K562 (cell line): ENCODE data around the gene PPP2R2B. TPM values are rescaled to one million over a fixed set of nuclear protein-coding genes. Genes with fewer than 3 reads are reported as not detected.

Source experiments
- ATAC-seq: fragments of 200-7000 bp; cut with Tn5 transposase; 3 replicates; pipeline ENCODE4 v1.9.1; 2020; ENCODE audit warnings: moderate library complexity
- BruUV-seq: library from RNA; stranded (reverse); fragments of 400-500 nt; replicated peaks from 2 replicates; lab custom pipeline; 2021; lab: Mats Ljungman, UMichigan
- CTCF ChIA-PET: fragments of 300-600 bp; formaldehyde crosslinking; extraction: SDS; loops from one replicate; lab custom pipeline; 2021; ENCODE audit warnings: low intra/inter-chr PET ratio; lab: Yijun Ruan, JAX
- POLR2A ChIA-PET: fragments of 300-600, 350-650 bp; sonication (Branson Sonifier 250); formaldehyde crosslinking; extraction: SDS; loops from one replicate; lab custom pipeline; 2021; ENCODE audit warnings: antibody characterized with exemption, inconsistent platforms; lab: Yijun Ruan, JAX
- DNase-seq, 4 experiments: peaks; one replicate each; pipeline versions ENCODE4 v3.0.0 to v3.0.0-alpha.2; 2011 to 2018; ENCODE audit warnings: low spot score in 3 of 4, mixed read lengths in 3 of 4; ENCODE audit errors: extremely low read depth in 1 of 4
- FAIRE-seq: peaks from 2 replicates; lab custom pipeline; 2011; peaks lifted over from hg19 to GRCh38; lab: Jason Lieb, UNC
- H2AFZ ChIP-seq: 2 replicates; pipeline ENCODE4 v1.6.0; 2011; ENCODE audit warnings: low read depth, low read length, control low read depth, inconsistent platforms
- H3K27ac ChIP-seq: fragments of 200-600 bp; 3 replicates; pipeline ENCODE4 v1.8.0; 2011; ENCODE audit warnings: low read depth, mild to moderate bottlenecking, control low read depth, inconsistent platforms, low read length, moderate library complexity, mixed read lengths; ENCODE audit errors: extremely low read depth
- H3K27me3 ChIP-seq, 2 experiments: fragments of 300-600 bp in 1 of 2; 2 replicates in 1 of 2; 3 replicates in 1 of 2; pipeline versions ENCODE4 v1.6.0 to v1.8.0; 2011; ENCODE audit warnings: inconsistent platforms in 2 of 2, low read length in 2 of 2, mild to moderate bottlenecking in 1 of 2, mixed read lengths in 1 of 2, moderate library complexity in 1 of 2; ENCODE audit not compliant: control insufficient read depth in 2 of 2, insufficient read depth in 2 of 2
- H3K36me3 ChIP-seq: fragments of 300-600 bp; 3 replicates; pipeline ENCODE4 v1.8.0; 2011; ENCODE audit warnings: mild to moderate bottlenecking, low read length, inconsistent platforms; ENCODE audit not compliant: control insufficient read depth, insufficient read depth
- H3K4me1 ChIP-seq, 2 experiments: fragments of 200-600 bp in 1 of 2; replicated peaks in 1 of 2; 2 replicates in 1 of 2; 3 replicates in 1 of 2; pipeline versions ENCODE4 v1.5.1 to v1.8.0; 2011; ENCODE audit warnings: inconsistent platforms in 2 of 2, low read length in 2 of 2, mild to moderate bottlenecking in 1 of 2, mixed read lengths in 1 of 2, moderate library complexity in 1 of 2; ENCODE audit not compliant: control insufficient read depth in 2 of 2, insufficient read depth in 2 of 2
- H3K4me2 ChIP-seq: 2 replicates; pipeline ENCODE4 v1.6.1; 2011; ENCODE audit warnings: low read length, control low read depth, inconsistent platforms, mixed read lengths; ENCODE audit not compliant: insufficient read depth
- H3K4me3 ChIP-seq: fragments of 200-600 bp; sonication (generic), shearing (Covaris generic); 2 replicates; pipeline ENCODE4 v1.5.1; 2016; ENCODE audit warnings: control low read depth, inconsistent platforms
- H3K79me2 ChIP-seq: fragments of 200-600 bp; 3 replicates; pipeline ENCODE4 v1.8.0; 2011; ENCODE audit warnings: low read length, inconsistent platforms; ENCODE audit not compliant: control insufficient read depth, insufficient read depth
- H3K9ac ChIP-seq, 2 experiments: 2 replicates each; pipeline versions ENCODE4 v1.6.0 to v1.6.1; 2011; ENCODE audit warnings: low read depth in 2 of 2, low read length in 2 of 2, control low read depth in 1 of 2, inconsistent platforms in 1 of 2, mild to moderate bottlenecking in 1 of 2, mixed read lengths in 1 of 2; ENCODE audit not compliant: insufficient read depth in 1 of 2
- H3K9me1 ChIP-seq: one replicate; pipeline ENCODE4 v1.6.0; 2011; ENCODE audit warnings: inconsistent platforms, mild to moderate bottlenecking, low read length, moderate library complexity; ENCODE audit not compliant: control insufficient read depth, insufficient read depth
- H3K9me3 ChIP-seq: replicated peaks from 2 replicates; pipeline ENCODE4 v1.5.1; 2011; ENCODE audit warnings: low read depth, low read length, inconsistent platforms; ENCODE audit not compliant: control insufficient read depth, insufficient read depth
- H4K20me1 ChIP-seq: replicated peaks from 2 replicates; pipeline ENCODE4 v1.6.1; 2011; ENCODE audit warnings: low read length, inconsistent platforms, mixed read lengths; ENCODE audit not compliant: control insufficient read depth, insufficient read depth
- GTF2F1 ChIP-seq: IDR thresholded peaks from 2 replicates; pipeline ENCODE4 v1.6.1; 2011; ENCODE audit warnings: low read depth, low read length, improper control_type of control experiment
- L3MBTL2 ChIP-seq: fragments of 450-650 bp; IDR thresholded peaks from 2 replicates; pipeline ENCODE4 v1.6.1; 2016; ENCODE audit warnings: mild to moderate bottlenecking, moderate library complexity
- NEUROD1 ChIP-seq: fragments of 150-350 bp; IDR thresholded peaks from 2 replicates; pipeline ENCODE4 v1.6.1; 2014; ENCODE audit warnings: borderline replicate concordance, low read length, low read depth; ENCODE audit not compliant: partially characterized antibody
- NR2F6 ChIP-seq: fragments of 450-650 bp; formaldehyde crosslinking; IDR thresholded peaks from 2 replicates; pipeline ENCODE4 v1.4.0; 2020; ENCODE audit warnings: mild to moderate bottlenecking
- TARDBP ChIP-seq: fragments of 450-650 bp; IDR thresholded peaks from 2 replicates; pipeline ENCODE4 v1.6.1; 2016
- VEZF1 ChIP-seq: fragments of 200-800 bp; sonication (Bioruptor generic); IDR thresholded peaks from 2 replicates; pipeline ENCODE4 v1.6.1; 2017; ENCODE audit warnings: missing genetic modification characterization, missing compliant biosample characterization
- in situ Hi-C: fragments of 300-500 bp; cut with MboI; formaldehyde crosslinking; loops from 4 replicates; pipeline ENCODE4 v1.15.0; 2018; ENCODE audit warnings: inconsistent platforms, mixed read lengths
- intact Hi-C: fragments of 100-400 bp; cut with micrococcal nuclease; formaldehyde crosslinking; loops from 2 replicates; pipeline ENCODE4 v1.14.2; 2022
- polyA plus RNA-seq, 8 experiments: library from polyadenylated mRNA; depleted of rRNA in 4 of 8; stranded (reverse) in 5 of 8; unstranded in 3 of 8; fragments of >200 nt; fragmentation: Nextera tagmentation in 2 of 8; fragmentation: Illumina TruSeq in 1 of 8; extraction: Ambion mirVana in 2 of 8; extraction: Trizol in 1 of 8; gene quantifications; 2 replicates each; pipeline versions ENCODE4 v1.2.1 to v1.2.3, GENCODE V29; 2011 to 2014; ENCODE audit warnings: inconsistent platforms in 1 of 8, missing spikeins in 1 of 8
- total RNA-seq, 7 experiments: library from RNA; depleted of rRNA in 6 of 7; stranded (reverse); fragments of >200 nt in 6 of 7; fragmentation: Illumina TruSeq in 2 of 7; extraction: Trizol in 2 of 7; gene quantifications; 2 replicates each; pipeline versions ENCODE4 v1.2.1 to v1.2.3, GENCODE V29; 2011 to 2021; ENCODE audit warnings: low replicate concordance in 1 of 7

The PPP2R2B gene
- total and polyA plus RNA-seq, 9 of the 15 experiments (the other 6 are each of a cell fraction or from before 2014, with no cell fraction given) = not detected

- Histone ChIP-seq H3K27me3 (no peaks in the 10 kb centered on the region), H3K9me1 (no peaks in the 10 kb centered on the region)
- no peak for DNase-seq
- TF ChIP-seq VEZF1 (CRISPR knock-in tag) (no peak), TARDBP (no peak), L3MBTL2 (no peak), NEUROD1 (no peak), NR2F6 (CRISPR knock-in tag) (no peak), GTF2F1 (no peak)
- TF ChIP-seq, all 486 proteins: peak for 0
- ATAC-seq = no peak
- H3K4me2 ChIP-seq = no peak overlapping the region
- in situ Hi-C loops = no loop called here
- ChIA-PET CTCF (no interaction called here), POLR2A (no interaction called here)
- no peaks in the 10 kb centered on the region for H3K79me2 ChIP-seq
- H3K9ac ChIP-seq = no peak overlapping the region
- no peak for FAIRE-seq
- H3K4me3 ChIP-seq = no peak overlapping the region
- H3K36me3 ChIP-seq = no peaks in the 10 kb centered on the region
- H2AFZ ChIP-seq = no peak overlapping the region
- H3K27ac ChIP-seq = no peak overlapping the region
- no peaks in the 10 kb centered on the region for H3K4me1 ChIP-seq
- no peaks in the 10 kb centered on the region for H4K20me1 ChIP-seq
- BruUV-seq = no TSS peak
- intact Hi-C loops = no loop called here
- H3K9me3 ChIP-seq = no peaks in the 10 kb centered on the region
These were observed 296.4 kb downstream of the PPP2R2B start for GRCh38 chr5:146582051-146582596.
